SKM-1 (cell line): ENCODE data around the gene PRSS57.
"Not testable (repeated sequence)": the region's sequence is repeated elsewhere in the genome, so short reads cannot be mapped to it uniquely, and the experiment has no call there.

ENCODE experiments used
- DNase-seq: peaks from one replicate; lab custom pipeline; 2025; ENCODE audit not compliant: unreplicated experiment; lab: John Stamatoyannopoulos, UW

PRSS57 gene

DNA sequence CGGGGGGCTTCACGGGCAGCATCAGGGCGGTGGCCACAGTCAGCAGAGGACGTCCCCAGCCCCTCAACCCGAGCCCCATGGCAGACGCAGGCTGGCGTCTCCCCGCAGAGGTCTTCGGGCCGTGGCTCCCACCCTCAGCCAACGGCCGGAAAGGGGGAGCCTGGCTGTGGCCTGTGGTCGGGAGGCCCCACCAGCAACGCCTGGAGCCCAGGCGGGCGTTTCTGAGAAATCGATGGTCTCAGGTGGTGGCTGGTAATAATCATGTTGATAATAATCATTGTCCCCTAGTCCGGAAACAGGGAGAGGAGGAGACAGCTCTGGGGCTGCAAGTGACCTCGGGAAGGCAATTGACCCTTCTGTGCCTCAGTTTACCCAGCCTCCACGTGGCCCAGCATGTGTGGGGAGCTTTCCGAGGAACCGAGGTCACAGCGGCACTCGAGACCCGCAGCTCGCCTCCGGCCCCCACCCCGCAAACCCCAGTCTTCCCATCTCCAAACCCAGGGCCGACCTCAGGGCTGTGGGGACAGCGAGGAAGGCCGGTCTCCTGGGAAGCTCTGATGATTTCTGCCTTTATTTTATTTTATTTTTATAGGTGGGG, at the start of gene PRSS57:
TSS of gene PRSS57 (minus strand) at position 101 of the 598 bp plus-strand sequence. CDS start at position 79, 22 bp downstream.
- no peak for DNase-seq

DNA sequence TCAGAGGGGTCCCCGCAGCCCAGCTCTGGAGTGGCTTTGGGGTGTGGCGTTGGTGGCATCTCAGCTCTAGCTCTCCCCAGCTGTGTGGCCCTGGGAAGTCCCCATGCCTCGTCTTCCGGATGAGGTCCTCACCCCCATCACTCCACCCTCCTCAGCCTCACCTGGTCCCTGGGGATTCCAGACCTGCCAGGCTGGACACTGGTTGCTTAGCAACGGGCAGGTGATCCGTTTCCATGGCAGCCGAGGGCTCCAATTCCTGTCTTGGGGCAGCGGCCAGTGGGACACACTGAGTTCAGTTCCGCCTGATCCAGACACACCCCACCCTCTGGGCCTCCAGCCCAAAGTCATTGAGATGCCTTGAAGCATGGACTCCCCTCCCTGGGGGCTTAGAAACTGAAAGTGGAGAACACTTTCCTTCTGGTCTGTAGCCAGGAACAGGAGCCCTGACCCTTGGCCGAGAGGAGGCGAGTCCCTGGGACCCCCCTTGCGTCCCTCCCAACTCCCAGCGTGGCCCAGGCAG, 48.0 kb upstream of the PRSS57 start:
- no peak for DNase-seq

DNA sequence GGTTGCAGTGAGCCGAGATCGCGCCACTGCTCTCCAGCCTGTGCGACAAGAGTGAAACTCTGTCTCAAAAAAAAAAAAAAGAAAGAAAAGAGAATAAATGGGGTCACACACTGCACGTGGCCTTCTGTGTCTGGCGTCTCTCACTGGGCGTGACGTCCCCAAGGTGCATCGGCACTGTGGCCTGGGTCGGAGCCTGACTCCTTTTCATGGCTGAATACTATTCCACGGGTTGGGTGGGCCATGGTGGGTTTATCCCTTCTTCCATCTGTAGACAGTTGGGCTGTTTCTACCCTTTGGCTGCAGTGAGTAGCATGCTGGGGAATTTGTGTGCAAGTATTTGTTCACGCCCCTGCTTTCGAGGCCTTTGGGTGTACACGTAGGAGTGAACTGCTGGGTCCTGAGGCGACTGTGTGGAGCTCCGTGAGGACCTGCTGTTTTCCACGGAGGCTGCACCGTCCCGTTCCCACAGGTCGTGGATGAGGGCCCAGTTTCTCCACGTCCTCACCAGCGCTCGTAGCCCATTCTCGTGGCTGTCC, 47.4 kb upstream of the PRSS57 start:
- DNase-seq, result no peak

DNA sequence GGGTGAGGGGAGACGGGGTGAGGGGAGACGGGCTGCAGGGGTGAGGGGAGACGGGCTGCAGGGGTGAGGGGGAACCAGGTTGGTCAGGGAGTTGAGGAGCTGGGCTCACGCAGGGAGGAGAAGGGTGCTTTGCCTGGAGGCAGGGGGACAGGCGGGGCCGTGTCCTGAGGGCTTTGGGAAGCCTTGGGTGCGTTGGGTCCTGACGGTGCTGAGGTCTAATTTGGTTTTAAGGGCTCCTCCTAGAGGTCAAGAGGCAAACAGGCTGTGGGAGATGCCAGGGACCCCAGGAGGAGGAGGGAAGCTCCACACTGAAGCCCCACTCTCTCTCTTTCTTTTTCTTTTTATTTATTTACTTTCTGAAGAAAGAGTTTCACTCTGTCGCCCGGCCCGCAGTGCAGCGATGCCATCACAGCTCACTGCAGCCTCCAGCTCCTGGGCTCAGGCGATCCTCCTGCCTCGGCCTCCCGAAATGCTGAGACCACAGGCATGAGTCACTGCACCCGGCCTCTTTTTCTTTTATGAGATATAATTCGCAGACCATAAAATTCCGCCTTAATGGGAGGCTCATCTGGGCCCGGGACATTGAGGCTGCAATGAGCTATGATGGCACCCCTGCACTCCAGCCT, 46.4 kb upstream of the PRSS57 start:
- DNase-seq, result peak; percentile 58

DNA sequence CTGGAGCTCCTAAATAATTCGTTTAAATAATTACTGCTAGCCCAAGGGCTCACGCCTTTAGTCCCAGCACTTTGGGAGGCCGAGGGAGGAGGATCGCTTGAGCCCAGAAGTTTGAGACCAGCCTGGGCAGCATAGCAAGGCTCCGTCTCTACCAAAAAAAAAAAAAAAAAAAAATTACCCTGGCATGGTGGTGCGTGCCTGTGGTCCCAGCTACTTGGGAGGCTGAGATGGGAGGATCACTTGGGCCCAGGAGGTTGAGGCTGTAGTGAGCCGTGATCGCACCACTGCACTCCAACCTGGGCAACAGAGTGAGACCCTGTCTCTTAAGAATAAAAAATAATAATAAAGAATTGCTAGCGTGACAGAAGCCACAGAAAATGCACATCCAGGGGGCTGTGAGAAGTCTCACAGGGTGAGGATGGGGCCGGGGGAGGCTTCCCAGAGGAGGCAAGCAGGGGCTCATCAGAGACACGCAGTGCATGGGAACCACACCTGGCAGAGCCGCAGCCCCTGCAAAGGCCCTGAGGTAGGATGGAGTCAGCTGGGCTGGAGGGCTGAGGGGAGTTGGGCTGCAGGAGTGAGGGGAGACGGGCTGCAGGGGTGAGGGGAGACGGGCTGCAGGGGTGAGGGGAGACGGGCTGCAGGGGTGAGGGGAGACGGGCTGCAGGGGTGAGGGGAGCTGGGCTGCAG, 45.7 kb upstream of the PRSS57 start:
- not testable (repeated sequence) for DNase-seq

DNA sequence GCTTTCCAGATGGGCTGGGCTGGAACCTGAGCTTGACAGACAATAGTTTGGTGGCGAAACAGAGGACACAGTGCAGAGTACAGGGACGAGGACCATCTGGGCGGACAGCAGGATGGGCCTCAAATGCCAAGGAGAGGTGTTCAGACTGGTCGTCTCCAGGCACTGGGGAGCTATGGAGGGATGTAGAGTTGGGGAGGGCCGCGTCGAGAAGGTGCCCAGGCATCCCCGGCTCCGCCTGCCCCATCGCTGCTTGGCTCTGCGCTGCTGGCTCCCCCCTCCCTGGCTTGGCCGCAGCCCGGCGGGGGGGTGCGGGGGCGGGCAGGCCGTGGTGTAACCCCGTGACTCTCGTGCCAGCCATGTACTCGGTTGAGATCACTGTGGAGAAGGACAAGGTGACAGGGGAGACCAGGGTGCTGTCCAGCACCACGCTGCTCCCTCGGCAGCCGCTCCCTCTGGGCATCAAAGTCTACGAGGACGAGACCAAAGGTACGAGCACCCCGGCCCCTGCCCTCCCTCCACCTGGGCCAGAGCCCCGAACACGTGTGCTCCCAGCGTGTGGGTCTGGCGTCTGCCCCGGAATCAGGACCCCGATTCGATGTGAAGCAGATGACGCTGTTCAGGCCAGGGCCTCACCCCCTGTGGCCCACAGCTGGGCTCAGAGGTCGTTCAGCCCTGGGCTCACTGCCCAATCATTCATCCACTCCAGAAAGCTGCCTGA, 44.9 kb upstream of the PRSS57 start:
- DNase-seq, result no peak

DNA sequence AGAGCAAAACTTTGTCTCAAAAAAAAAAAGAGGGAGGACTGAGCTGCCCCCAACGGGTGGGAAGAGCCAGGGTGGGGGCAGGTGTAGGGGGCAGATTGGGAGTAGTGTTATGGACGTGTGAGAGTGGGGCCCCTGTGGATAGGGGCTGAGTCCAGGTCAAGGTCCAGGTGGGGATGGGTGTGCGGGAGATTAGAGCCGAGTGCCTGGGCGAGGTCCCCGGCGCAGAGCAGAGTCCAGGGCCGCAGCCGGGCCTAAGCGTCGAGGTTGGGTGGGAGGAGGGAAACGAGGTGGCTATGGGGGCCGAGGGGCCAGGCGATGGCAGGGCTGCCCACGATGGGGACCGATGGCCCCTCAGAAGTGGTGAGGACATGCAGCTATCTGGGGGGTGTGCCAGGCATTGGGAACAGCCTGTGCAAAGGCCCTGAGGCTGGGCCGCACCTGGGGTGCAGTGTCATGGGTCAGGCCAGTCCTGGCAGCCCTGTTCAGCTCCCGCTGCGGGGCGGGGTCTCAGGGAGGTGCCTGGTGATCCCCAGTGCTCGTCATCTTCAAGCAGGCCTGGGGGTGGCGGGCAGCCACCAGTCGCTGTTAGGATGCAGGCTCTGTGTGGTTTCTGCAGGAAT, 43.4 kb upstream of the PRSS57 start:
- no peak for DNase-seq

DNA sequence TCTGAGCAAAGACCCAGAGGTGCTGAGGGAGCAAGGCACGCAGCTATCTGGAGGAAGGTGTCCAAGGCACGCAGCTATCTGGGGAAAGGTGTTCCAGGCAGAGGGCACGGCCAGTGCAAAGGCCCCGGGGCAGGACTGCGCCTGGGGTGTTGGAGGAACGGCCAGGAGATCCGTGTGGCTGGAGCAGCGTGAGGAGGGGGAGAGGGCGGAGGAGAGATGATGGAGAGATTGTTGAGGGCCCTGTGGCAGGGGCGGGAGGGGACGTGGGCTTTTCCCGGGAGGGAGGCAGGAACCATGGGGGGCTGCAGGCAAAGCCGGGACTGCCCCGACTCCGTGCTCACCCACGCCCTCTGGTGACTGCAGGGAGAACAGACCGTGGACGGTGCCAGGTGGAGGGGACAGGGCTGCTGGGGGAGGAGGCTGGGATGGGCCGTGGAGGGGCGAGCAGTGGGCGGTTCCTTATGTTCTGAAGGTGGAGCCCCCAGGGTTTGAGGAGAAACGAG, 42.4 kb upstream of the PRSS57 start:
- peak; percentile 6 for DNase-seq

DNA sequence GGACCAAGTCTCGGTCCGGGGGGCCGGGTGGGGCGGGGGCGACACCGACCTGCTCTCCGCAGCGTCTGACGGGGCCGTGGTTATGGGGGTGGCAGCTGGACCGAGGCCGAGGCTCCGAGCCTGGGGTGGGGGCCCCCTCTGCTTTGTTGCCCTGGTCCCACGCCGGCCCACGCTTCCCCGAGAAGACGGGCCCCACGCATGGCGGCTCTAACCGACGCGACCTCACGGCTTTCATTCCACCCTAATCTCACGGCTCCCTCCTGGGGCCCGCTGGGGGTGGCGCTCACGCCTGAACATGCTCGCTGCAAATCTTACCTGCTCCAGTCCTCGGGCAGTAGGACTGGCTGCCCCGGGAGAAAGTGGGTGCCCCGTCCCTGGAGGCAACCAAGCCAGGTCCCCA, 40.9 kb upstream of the PRSS57 start:
- DNase-seq, result no peak

DNA sequence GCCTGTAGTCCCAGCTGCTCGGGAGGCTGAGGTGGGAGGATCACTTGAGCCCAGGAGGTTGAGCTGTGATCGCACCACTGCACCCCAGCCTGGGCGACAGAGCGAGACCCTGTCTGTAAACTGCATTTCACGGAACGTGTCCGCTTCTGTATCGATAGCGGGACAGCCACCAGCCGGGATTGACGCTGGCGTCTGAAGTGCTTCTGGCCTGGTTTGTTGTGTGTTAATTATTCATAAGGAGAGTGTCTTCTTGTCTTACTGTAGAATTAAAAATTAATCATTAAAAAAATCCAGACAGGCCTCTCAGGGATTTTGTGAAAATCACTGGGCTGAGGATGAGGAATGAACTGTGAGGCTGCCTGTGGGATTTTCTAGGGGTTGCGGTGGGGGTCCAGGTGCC, 39.5 kb upstream of the PRSS57 start:
- no peak for DNase-seq

DNA sequence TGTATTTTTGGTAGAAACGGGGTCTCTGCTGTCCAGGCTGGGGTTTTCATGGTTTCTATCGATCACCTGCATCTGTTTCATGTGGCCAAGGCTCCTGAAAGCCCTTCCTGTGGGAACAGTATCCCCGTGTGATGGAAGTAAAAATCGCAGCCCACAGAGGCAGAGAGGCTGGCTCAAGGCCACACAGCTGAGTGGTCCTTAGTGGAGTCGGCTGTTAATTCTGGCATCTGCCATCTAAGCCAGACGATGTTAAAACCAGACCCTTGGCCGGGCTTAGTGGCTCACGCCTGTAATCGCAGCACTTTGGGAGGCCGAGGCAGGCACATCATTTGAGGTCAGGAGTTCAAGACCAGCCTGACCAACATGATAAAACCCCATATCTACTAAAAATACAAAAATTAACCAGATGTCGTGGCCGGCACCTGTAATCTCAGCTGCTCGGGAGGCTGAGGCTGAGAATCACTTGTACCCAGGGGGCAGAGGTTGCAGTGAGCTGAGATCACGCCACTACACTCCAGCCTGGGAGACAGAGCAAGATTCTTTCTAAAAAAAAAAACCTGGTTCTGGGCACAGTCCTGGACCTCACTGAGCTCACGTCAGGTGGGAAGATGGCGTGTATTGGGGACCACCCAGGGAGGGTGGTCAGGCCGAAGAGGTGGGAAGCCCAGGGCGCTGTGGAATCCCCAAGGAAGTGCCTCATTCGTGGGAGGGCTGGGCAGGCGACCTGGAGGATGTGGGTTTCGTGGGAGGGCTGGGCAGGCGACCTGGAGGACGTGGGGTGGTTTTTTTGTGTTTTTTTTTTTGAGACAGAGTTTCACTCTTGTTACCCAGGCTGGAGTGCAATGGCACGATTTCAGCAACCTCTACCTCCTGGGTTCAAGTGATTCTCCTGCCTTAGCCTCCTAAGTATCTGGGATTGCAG, 37.2 kb upstream of the PRSS57 start:
- DNase-seq, result no peak

DNA sequence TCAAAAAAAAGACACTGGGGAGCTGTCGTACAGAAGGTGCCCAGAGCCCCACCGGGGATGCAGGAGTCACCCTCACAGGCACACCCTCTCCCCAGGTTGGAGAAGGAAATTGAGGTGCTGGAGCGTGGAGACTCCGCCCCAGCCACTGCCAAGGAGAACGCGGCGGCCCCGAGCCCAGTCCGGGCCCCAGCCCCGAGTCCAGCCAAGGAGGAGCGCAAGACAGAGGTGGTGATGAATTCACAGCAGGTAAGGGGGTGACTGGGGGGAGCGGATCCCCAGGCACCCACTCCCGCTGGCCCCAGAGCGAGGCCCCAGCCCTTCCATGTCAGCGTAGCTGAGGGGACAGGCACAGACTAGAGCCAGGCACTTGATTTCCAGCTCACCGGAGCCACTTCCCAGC, 35.7 kb upstream of the PRSS57 start:
- no peak for DNase-seq

DNA sequence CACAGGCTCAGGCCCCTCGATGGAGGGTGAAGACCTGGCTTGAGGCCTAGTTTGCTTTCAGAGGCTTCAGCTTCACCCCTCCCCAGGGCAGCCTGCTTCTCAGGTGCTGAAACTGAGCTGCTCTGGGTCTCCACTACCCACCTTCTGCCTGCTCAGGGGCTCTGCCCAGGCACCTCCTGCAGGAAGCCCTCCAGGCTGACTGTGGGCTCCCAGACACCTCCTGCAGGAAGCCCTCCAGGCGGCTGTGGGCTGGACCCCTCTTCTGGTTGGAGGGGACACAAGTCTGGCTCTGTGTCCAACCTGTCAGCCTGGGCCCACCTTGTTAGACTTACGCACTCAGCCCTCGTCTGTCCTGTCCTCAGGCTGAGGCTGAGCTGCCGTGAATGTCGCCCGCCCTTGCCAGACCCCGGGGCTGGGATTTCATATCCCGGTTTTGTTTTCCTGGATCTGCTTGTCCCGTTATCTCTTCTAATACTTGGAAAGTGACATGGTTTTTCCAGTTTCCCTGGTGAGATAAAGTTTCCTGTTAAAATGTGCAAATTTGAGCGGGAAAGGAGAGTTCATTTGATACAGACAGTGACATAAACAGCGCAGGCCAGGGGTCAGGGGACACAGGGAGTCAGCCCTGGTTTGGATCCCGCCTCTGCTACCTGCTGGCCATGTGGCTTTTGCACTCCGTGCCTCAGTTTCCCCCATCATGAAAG, 34.9 kb upstream of the PRSS57 start:
- no peak for DNase-seq

DNA sequence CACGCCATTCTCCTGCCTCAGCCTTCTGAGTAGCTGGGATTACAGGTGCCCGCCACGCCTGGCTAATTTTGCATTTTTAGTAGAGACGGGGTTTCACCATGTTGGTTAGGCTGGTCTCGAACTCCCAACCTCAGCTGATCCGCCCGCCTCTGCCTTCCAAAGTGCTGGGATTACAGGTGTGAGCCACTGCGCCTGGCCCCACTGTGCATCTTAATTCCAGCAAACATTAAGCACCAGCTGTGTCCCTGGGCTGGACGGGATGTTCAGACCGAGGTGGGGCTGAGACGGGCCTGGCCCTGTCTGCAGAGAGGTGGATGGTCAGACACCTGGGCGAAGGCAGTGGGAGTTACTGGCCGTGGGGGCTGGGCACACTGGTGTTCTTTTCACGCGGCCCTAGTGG, 34.3 kb upstream of the PRSS57 start:
- DNase-seq, result not testable (repeated sequence)

DNA sequence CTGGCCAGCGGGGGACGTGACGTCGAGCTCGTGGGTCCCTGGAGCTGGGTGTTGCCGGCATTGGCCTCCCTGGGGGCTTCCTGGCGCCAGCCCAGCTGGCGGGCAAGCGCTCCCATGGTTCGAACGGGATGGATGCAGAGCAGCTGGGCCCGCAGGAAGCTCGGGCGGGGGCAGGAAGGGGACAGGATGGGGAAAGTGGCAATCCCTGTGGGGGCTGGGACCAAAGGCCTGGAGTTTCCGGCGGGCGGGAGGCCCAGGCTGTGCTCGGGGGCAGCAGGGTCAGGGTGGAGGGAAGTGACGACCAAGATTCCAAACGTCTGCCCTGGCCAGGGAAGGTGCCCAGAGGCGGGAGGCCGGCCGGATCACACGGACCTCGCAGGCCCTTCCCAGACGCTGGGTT, 32.8 kb upstream of the PRSS57 start:
- DNase-seq, result no peak

DNA sequence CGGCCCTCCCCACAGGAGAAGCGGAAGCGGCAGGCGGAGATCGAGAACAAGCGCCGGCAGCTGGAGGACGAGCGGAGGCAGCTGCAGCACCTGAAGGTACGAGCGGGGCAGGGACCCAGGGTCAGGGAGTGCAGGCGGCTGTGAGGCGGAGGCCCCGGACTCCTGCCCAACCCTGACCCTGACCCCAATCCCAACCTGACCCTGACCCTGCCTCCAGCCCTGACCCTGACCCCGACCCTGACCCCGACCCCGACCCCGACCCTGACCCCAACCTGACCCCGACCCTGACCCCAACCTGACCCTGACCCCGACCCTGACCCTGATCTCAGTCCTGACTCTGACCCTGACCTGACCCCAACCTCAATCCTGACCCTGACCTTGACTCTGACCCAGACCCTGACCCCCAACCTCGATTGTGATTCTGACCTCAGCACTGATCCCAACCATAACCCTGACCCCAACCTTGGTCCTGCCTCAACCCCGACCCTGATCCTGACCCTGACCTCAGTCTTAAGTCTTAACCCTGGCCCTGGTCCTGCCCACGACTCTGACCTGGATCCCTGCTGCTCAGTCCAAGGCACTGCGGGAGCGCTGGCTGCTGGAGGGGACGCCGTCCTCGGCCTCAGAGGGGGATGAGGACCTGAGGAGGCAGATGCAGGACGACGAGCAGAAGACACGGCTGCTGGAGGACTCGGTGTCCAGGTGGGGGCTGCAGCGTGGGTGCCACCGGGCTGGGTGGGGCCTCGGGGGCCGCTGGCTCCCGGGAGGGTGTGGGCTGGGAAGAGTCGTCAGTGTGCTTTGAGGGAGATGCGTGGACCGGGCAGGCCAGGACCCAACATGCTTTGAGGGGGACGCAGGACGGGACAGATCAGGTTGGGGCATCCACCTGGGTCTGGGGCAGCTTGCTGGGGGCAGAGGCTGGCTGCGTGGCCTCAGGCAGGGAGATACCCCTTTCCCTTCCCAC, 32.0 kb upstream of the PRSS57 start:
- no peak for DNase-seq

DNA sequence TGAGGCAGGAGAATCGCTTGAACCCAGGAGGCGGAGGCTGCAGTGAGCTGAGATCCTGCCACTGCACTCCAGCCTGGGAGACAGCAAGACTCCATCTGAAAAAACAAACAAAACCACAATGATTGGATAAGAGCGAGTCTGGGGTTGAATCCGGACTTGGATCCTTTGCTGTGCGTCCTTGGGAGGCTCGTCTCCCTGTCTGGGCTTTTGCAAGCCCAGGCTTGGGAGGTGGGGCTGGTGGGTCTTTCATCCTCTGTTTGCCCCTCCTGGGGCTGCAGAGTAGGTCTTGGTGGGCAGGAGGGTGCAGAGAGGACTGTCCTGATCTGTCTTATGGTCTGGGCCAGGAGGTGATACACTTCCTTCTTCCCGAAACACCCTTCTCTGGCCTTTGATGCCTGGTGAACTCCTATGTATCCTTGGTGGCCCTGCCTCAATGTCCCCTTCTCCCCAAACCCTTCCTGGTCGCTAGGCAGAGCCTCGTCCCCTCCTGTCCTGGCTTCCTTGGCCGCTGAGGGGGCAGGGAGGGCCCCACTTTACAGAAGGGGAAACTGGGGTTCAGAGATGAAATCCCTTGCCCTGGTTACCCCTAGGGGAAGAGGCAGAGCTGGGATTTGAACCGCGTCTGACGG, 30.3 kb upstream of the PRSS57 start:
- DNase-seq, result no peak
